Neural cell (in vitro differentiated cells): ENCODE results near the gene UBL4B. TPM values are rescaled to one million over a fixed set of nuclear protein-coding genes. Genes with fewer than 3 reads are reported as not detected.

Experiments used
- H2AFZ ChIP-seq: fragments of 200-600, 300-800 bp; sonication (generic), shearing (Covaris generic); 2 replicates; pipeline ENCODE4 v1.6.0; 2014; ENCODE audit warnings: low read depth, mild to moderate bottlenecking, antibody characterized with exemption, low read length, moderate library complexity
- H3F3A ChIP-seq: fragments of 200-600 bp; shearing (Covaris generic); 2 replicates; pipeline ENCODE4 v1.6.1; 2016; ENCODE audit warnings: mild to moderate bottlenecking, moderate library complexity, mixed read lengths, antibody characterized with exemption, low read length; ENCODE audit not compliant: insufficient read depth, poor library complexity, severe bottlenecking
- H3K27ac ChIP-seq: fragments of 200-600, 300-800 bp; sonication (generic), shearing (Covaris generic); 2 replicates; pipeline ENCODE4 v1.5.1; 2014; ENCODE audit warnings: mild to moderate bottlenecking, low read length, moderate library complexity
- H3K27me3 ChIP-seq: fragments of 300-800, 200-600 bp; sonication (generic), shearing (Covaris generic); 2 replicates; pipeline ENCODE4 v1.6.0; 2014; ENCODE audit warnings: mild to moderate bottlenecking, low read depth, low read length, moderate library complexity; ENCODE audit not compliant: insufficient read depth
- H3K36me3 ChIP-seq: fragments of 300-800, 200-600 bp; sonication (generic), shearing (Covaris generic); 2 replicates; pipeline ENCODE4 v1.5.1; 2014; ENCODE audit warnings: mild to moderate bottlenecking, antibody characterized with exemption, low read length, moderate library complexity; ENCODE audit not compliant: insufficient read depth
- H3K4me2 ChIP-seq: fragments of 300-800, 200-600 bp; sonication (generic), shearing (Covaris generic); 2 replicates; pipeline ENCODE4 v1.6.0; 2014; ENCODE audit warnings: mild to moderate bottlenecking, low read length
- H3K4me3 ChIP-seq: fragments of 300-800, 200-600 bp; sonication (generic), shearing (Covaris generic); 2 replicates; pipeline ENCODE4 v1.5.1; 2014; ENCODE audit warnings: mild to moderate bottlenecking, low read length, moderate library complexity
- H3K79me2 ChIP-seq: fragments of 200-600 bp; shearing (Covaris generic); replicated peaks from 2 replicates; pipeline ENCODE4 v1.6.0; 2014; ENCODE audit warnings: mild to moderate bottlenecking, low read length, moderate library complexity; ENCODE audit not compliant: insufficient read depth
- H3K9ac ChIP-seq: fragments of 300-800, 200-600 bp; sonication (generic), shearing (Covaris generic); 2 replicates; pipeline ENCODE4 v1.6.1; 2016; ENCODE audit warnings: mild to moderate bottlenecking, low read length, mixed read lengths
- H3K9me2 ChIP-seq: fragments of 200-600 bp; shearing (Covaris generic); 2 replicates; pipeline ENCODE4 v1.6.1; 2016; ENCODE audit warnings: mild to moderate bottlenecking, low read length, mixed read lengths; ENCODE audit not compliant: insufficient read depth
- H3K9me3 ChIP-seq: fragments of 200-600, 300-800 bp; sonication (generic), shearing (Covaris generic); 2 replicates; pipeline ENCODE4 v1.6.1; 2016; ENCODE audit warnings: mild to moderate bottlenecking, mixed run types, low read length, moderate library complexity, mixed read lengths
- H4K20me1 ChIP-seq: fragments of 200-600 bp; shearing (Covaris generic); 2 replicates; pipeline ENCODE4 v1.6.1; 2016; ENCODE audit warnings: mild to moderate bottlenecking, mixed run types; ENCODE audit not compliant: insufficient read depth
- CTCF ChIP-seq: fragments of 450-650 bp; IDR thresholded peaks from 2 replicates; pipeline ENCODE4 v1.5.1; 2014; ENCODE audit warnings: antibody characterized with exemption, mild to moderate bottlenecking, moderate library complexity; ENCODE audit not compliant: poor library complexity, severe bottlenecking
- EP300 ChIP-seq: fragments of 450-650 bp; conservative IDR thresholded peaks from 2 replicates; pipeline ENCODE4 v1.6.1; 2014; ENCODE audit warnings: antibody characterized with exemption, mild to moderate bottlenecking, moderate library complexity; ENCODE audit not compliant: poor library complexity, severe bottlenecking
- EZH2 ChIP-seq: fragments of 200-600, 300-800 bp; shearing (Covaris generic), sonication (generic); IDR thresholded peaks from 2 replicates; pipeline ENCODE4 v1.6.1; 2014; ENCODE audit warnings: antibody characterized with exemption, low read length, borderline replicate concordance, mild to moderate bottlenecking; ENCODE audit not compliant: insufficient read depth, poor library complexity, severe bottlenecking
- MXI1 ChIP-seq: fragments of 450-650 bp; conservative IDR thresholded peaks from 2 replicates; pipeline ENCODE4 v1.6.1; 2014; ENCODE audit warnings: antibody characterized with exemption, mild to moderate bottlenecking; ENCODE audit not compliant: poor library complexity, severe bottlenecking
- POLR2AphosphoS5 ChIP-seq: IDR thresholded peaks from 2 replicates; pipeline ENCODE4 v1.6.1; 2012
- RAD21 ChIP-seq: fragments of 450-650 bp; conservative IDR thresholded peaks from 2 replicates; pipeline ENCODE4 v1.6.1; 2014; ENCODE audit warnings: antibody characterized with exemption, mild to moderate bottlenecking, moderate library complexity
- REST ChIP-seq: IDR thresholded peaks from 2 replicates; pipeline ENCODE4 v1.6.1; 2012; ENCODE audit warnings: borderline replicate concordance
- SMC3 ChIP-seq: fragments of 450-650 bp; conservative IDR thresholded peaks from 2 replicates; pipeline ENCODE4 v1.6.1; 2014; ENCODE audit warnings: antibody characterized with exemption, mild to moderate bottlenecking, moderate library complexity; ENCODE audit not compliant: poor library complexity
- TAF1 ChIP-seq: IDR thresholded peaks from 2 replicates; pipeline ENCODE4 v1.6.1; 2012; ENCODE audit warnings: low read depth
- polyA plus RNA-seq: library from polyadenylated mRNA; depleted of rRNA; stranded (reverse); fragments of >200 nt; gene quantifications from 2 replicates; pipeline ENCODE4 v1.2.3, GENCODE V29; 2014

UBL4B gene
- polyA plus RNA-seq, 1 donor from 2014 or later: not detected

GRCh38 chr1:110097507-110098221, 14.6 kb upstream of the UBL4B start:
- Histone ChIP-seq H3K9me2 (no peaks in the 10 kb centered on the region), H3K79me2 (no peaks in the 10 kb centered on the region), H3K27ac (no peak overlapping the region), H3K9ac (no peak overlapping the region), H3K36me3 (no peaks in the 10 kb centered on the region), H2AFZ (no peak overlapping the region), H3F3A (no peaks in the 10 kb centered on the region), H3K4me2 (no peak overlapping the region), H3K9me3 (no peaks in the 10 kb centered on the region), H3K27me3 (no peaks in the 10 kb centered on the region), H3K4me3 (no peak overlapping the region), H4K20me1 (no peaks in the 10 kb centered on the region)
- TF ChIP-seq SMC3 (no peak), TAF1 (no peak), EP300 (no peak), EZH2 (no peak), RAD21 (no peak), REST (no peak), MXI1 (no peak), CTCF (no peak), POLR2AphosphoS5 (no peak)

GRCh38 chr1:110098222-110099026, 13.8 kb upstream of the UBL4B start:
- Histone ChIP-seq H3K27me3 (no peaks in the 10 kb centered on the region), H2AFZ (no peak overlapping the region), H3F3A (no peaks in the 10 kb centered on the region), H3K36me3 (no peaks in the 10 kb centered on the region), H3K9ac (no peak overlapping the region), H3K9me2 (no peaks in the 10 kb centered on the region), H3K4me3 (no peak overlapping the region), H4K20me1 (no peaks in the 10 kb centered on the region), H3K9me3 (no peaks in the 10 kb centered on the region), H3K27ac (no peak overlapping the region), H3K79me2 (no peaks in the 10 kb centered on the region), H3K4me2 (no peak overlapping the region)
- TF ChIP-seq SMC3: no peak
- TF ChIP-seq POLR2AphosphoS5: no peak
- TF ChIP-seq CTCF: no peak
- no peak for TF ChIP-seq MXI1
- no peak for TF ChIP-seq REST
